NCI-H1092 treated with DMSO at 0.1 percent for 48 hours (cell line): ENCODE data around the gene BAX.

Experiments used
- DNase-seq: peaks from one replicate; lab custom pipeline; 2025; lab: John Stamatoyannopoulos, UW

Gene BAX

GRCh38 chr19:48928164-48929025 is 26.3 kb upstream of the BAX start:
- no peak for DNase-seq

GRCh38 chr19:48933382-48933932 is 21.2 kb upstream of the BAX start, which contains the start of gene DHDH:
Gene DHDH, plus strand, starts transcription at chr19:48933699. Its CDS starts 23 bp downstream, at chr19:48933722.
- DNase-seq, result peak; percentile 66

- no peak for DNase-seq
Measured at GRCh38 chr19:48934837-48935236, 19.8 kb upstream of the BAX start.

- DNase-seq, result no peak
Measured at GRCh38 chr19:48935864-48936263, 18.8 kb upstream of the BAX start.

GRCh38 chr19:48938256-48938655 is 16.4 kb upstream of the BAX start:
- DNase-seq, result no peak

GRCh38 chr19:48940902-48941301 is 13.8 kb upstream of the BAX start:
- no peak for DNase-seq

GRCh38 chr19:48943081-48943480 is 11.6 kb upstream of the BAX start:
- DNase-seq, result no peak

- DNase-seq, result no peak
Measured at GRCh38 chr19:48945415-48945814, 9.3 kb upstream of the BAX start.

GRCh38 chr19:48945817-48946216 is 8.9 kb upstream of the BAX start:
- DNase-seq, result no peak

- no peak for DNase-seq
Measured at GRCh38 chr19:48946463-48947257, 8.0 kb upstream of the BAX start.

GRCh38 chr19:48947258-48947542 is 7.5 kb upstream of the BAX start:
- no peak for DNase-seq

- DNase-seq, result no peak
Measured at GRCh38 chr19:48950159-48950558, 4.5 kb upstream of the BAX start.

GRCh38 chr19:48950830-48951519 is 3.7 kb upstream of the BAX start:
- no peak for DNase-seq

GRCh38 chr19:48953141-48953540 is 1.5 kb upstream of the BAX start:
- no peak for DNase-seq

- DNase-seq, result no peak
Measured at GRCh38 chr19:48953990-48954594, 583 bp upstream of the BAX start.

- DNase-seq, result no peak
Measured at GRCh38 chr19:48955308-48955958, 758 bp downstream of the BAX start.

- no peak for DNase-seq
Measured at GRCh38 chr19:48958006-48958405, 3.3 kb downstream of the BAX start.

- no peak for DNase-seq
Measured at GRCh38 chr19:48959341-48960239, 4.9 kb downstream of the BAX start.

- no peak for DNase-seq
Measured at GRCh38 chr19:48961051-48961649, 6.5 kb downstream of the BAX start.

GRCh38 chr19:48961673-48962028 is 7.0 kb downstream of the BAX start:
- DNase-seq, result no peak
